PC-9 (cell line): ENCODE measurements around the gene ACADVL. TPM values are rescaled to one million over a fixed set of nuclear protein-coding genes. Genes with fewer than 3 reads are reported as not detected.

ENCODE experiments used
- BruUV-seq: library from RNA; stranded (reverse); fragments of 400-500 nt; replicated peaks from 2 replicates; lab custom pipeline; 2021; lab: Mats Ljungman, UMichigan
- CTCF ChIA-PET: fragments of 300-600 bp; sonication (Branson Sonifier 250); formaldehyde crosslinking; loops from one replicate; lab custom pipeline; 2022; ENCODE audit warnings: antibody characterized with exemption; lab: Charles Lee
- POLR2A ChIA-PET: fragments of 300-600 bp; sonication (Branson Sonifier 250); formaldehyde crosslinking; loops from one replicate; lab custom pipeline; 2022; ENCODE audit warnings: antibody characterized with exemption; ENCODE audit not compliant: unreplicated experiment; lab: Charles Lee
- DNase-seq, 2 experiments: peaks; one replicate each; pipeline versions ENCODE4 v3.0.0 to v3.0.0-alpha.2; 2015 to 2022; ENCODE audit warnings: mixed read lengths in 1 of 2
- H2AFZ ChIP-seq: fragments of 200-600 bp; sonication (generic); 2 replicates; pipeline ENCODE4 v1.8.1; 2017; ENCODE audit warnings: antibody characterized with exemption
- H3F3A ChIP-seq: fragments of 200-600 bp; sonication (generic); 2 replicates; pipeline ENCODE4 v1.8.1; 2017; ENCODE audit warnings: antibody characterized with exemption, mild to moderate bottlenecking, low read depth; ENCODE audit not compliant: insufficient read depth
- H3K27ac ChIP-seq: fragments of 200-600 bp; sonication (generic); 2 replicates; pipeline ENCODE4 v1.6.1; 2016; ENCODE audit warnings: mixed run types
- H3K27me3 ChIP-seq: fragments of 200-600 bp; sonication (generic); 2 replicates; pipeline ENCODE4 v1.6.1; 2016; ENCODE audit warnings: low read depth, mixed run types; ENCODE audit not compliant: insufficient read depth
- H3K36me3 ChIP-seq: fragments of 200-600 bp; sonication (generic); 2 replicates; pipeline ENCODE4 v1.6.1; 2016; ENCODE audit warnings: low read depth, mixed run types
- H3K4me1 ChIP-seq: fragments of 200-600 bp; sonication (generic); replicated peaks from 2 replicates; pipeline ENCODE4 v1.6.1; 2016; ENCODE audit warnings: mixed run types; ENCODE audit not compliant: insufficient read depth
- H3K4me2 ChIP-seq: fragments of 200-600 bp; sonication (generic); 2 replicates; pipeline ENCODE4 v1.6.1; 2017; ENCODE audit warnings: mixed run types
- H3K4me3 ChIP-seq: fragments of 200-600 bp; sonication (generic); 2 replicates; pipeline ENCODE4 v1.6.1; 2016; ENCODE audit warnings: mixed run types
- H3K79me2 ChIP-seq: fragments of 200-600 bp; sonication (generic); 2 replicates; pipeline ENCODE4 v1.6.1; 2017; ENCODE audit warnings: low read depth, mixed run types
- H3K9me2 ChIP-seq: fragments of 200-600 bp; sonication (generic); 2 replicates; pipeline ENCODE4 v1.8.1; 2017; ENCODE audit warnings: mild to moderate bottlenecking; ENCODE audit not compliant: insufficient read depth
- H3K9me3 ChIP-seq: fragments of 200-600 bp; sonication (generic); 2 replicates; pipeline ENCODE4 v1.8.1; 2016; ENCODE audit warnings: low read depth; ENCODE audit not compliant: insufficient read depth
- H4K20me1 ChIP-seq: fragments of 200-600 bp; sonication (generic); 2 replicates; pipeline ENCODE4 v1.8.1; 2017; ENCODE audit not compliant: insufficient read depth
- EZH2 ChIP-seq: fragments of 200-600 bp; sonication (generic); IDR thresholded peaks from 2 replicates; pipeline ENCODE4 v1.8.0; 2017; ENCODE audit warnings: antibody characterized with exemption, low read depth
- intact Hi-C: fragments of 100-400 bp; cut with micrococcal nuclease; formaldehyde crosslinking; loops from one replicate; pipeline ENCODE4 v1.10.0; 2022; ENCODE audit not compliant: unreplicated experiment
- total RNA-seq: library from RNA; stranded (reverse); gene quantifications from 2 replicates; pipeline ENCODE4 v1.2.3, GENCODE V29; 2021
- TF ChIP-seq, protein P1 (sequence below): fragments of 200-600 bp; sonication (generic); conservative IDR thresholded peaks from 2 replicates; pipeline ENCODE4 v1.6.1; 2017; ENCODE audit warnings: mixed run types, antibody characterized with exemption, mild to moderate bottlenecking, moderate library complexity

The ACADVL gene
- total RNA-seq, 1 experiment from 2014 or later: 604 TPM

DNA sequence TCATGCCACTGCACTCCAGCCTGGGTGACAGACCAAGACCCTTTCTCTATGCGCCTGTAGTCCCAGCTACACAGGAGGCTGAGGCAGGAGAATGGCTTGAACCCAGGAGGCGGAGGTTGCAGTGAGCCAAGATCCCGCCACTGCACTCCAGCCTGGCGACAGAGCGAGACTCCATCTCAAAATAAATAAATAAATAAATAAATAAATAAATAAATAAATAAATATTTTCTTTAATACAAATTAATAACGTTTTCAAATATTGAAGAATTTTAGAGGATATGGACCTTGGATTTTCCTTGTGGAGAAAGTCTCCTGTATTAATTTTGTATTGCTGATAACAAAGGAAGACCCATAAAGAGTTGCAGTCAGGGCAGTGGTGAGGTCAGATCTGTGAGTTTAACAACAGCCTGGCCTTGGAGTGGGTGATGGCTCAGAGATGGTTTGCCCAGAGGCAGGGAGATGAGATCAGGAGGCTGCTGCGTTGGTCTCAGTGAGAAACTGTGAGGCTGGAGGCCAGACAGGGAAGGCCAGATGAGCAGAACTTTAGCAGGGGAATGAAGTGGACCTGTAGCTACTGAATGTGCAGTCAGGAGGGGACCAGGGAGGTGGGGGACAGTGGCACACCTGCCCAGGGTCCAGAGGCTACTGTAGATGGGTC is 36.2 kb upstream of the ACADVL start:
- Histone ChIP-seq H4K20me1 (no peaks in the 10 kb centered on the region), H3K4me3 (no peak overlapping the region), H3K27ac (no peak overlapping the region), H3K36me3 (no peaks in the 10 kb centered on the region), H3K9me3 (no peaks in the 10 kb centered on the region), H3K4me2 (no peak overlapping the region), H3K27me3 (no peaks in the 10 kb centered on the region), H3K79me2 (no peaks in the 10 kb centered on the region), H3K4me1 (0 out of 2 replicates have a peak, but pooled peaks cover 3% of the 10 kb centered on the region), H3F3A (peaks cover 13% of the 10 kb centered on the region; the same call in 1 of the 2 replicates), H2AFZ (no peak overlapping the region), H3K9me2 (no peaks in the 10 kb centered on the region)
- DNase-seq: no peak
- intact Hi-C loops: no loop called here
- ChIA-PET CTCF (interaction anchor here (0.7 kb wide), 1 partner anchor 501 kb away, joined by 3 read pairs; no protein-coding TSS in a partner anchor), POLR2A (interaction anchor here (0.7 kb wide), 1 partner anchor 315 kb away, joined by 17 read pairs; no protein-coding TSS in a partner anchor)
- TF ChIP-seq EZH2: no peak
- TF ChIP-seq, protein P1, sequence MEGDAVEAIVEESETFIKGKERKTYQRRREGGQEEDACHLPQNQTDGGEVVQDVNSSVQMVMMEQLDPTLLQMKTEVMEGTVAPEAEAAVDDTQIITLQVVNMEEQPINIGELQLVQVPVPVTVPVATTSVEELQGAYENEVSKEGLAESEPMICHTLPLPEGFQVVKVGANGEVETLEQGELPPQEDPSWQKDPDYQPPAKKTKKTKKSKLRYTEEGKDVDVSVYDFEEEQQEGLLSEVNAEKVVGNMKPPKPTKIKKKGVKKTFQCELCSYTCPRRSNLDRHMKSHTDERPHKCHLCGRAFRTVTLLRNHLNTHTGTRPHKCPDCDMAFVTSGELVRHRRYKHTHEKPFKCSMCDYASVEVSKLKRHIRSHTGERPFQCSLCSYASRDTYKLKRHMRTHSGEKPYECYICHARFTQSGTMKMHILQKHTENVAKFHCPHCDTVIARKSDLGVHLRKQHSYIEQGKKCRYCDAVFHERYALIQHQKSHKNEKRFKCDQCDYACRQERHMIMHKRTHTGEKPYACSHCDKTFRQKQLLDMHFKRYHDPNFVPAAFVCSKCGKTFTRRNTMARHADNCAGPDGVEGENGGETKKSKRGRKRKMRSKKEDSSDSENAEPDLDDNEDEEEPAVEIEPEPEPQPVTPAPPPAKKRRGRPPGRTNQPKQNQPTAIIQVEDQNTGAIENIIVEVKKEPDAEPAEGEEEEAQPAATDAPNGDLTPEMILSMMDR: no peak
- BruUV-seq: no TSS peak

DNA sequence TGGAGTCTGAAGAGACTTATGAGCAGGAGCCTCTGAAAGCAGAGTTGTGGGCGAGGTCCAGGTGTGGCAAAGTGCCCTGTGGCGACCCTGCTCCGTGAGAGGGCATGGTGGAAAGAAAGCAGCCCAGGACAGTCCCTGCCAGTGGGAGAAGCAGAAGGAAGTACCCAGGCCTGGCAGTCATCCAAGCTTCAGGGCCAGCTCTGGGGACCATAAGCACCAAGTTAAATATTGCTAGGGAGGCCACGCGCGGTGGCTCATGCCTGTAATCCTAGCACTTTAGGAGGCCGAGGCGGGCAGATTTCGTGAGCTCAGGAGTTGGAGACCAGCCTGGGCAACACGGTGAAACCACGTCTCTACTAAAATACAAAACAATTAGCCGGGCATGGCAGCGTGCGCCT is 35.6 kb upstream of the ACADVL start:
- no peaks in the 10 kb centered on the region for H3K36me3 ChIP-seq
- ChIA-PET CTCF (no interaction called here), POLR2A (interaction anchor here (0.7 kb wide), 1 partner anchor 315 kb away, joined by 17 read pairs; no protein-coding TSS in a partner anchor)
- peaks cover 13% of the 10 kb centered on the region; the same call in 1 of the 2 replicates for H3F3A ChIP-seq
- no peak overlapping the region for H3K4me2 ChIP-seq
- H3K27ac ChIP-seq: no peak overlapping the region
- no TSS peak for BruUV-seq
- no peak for DNase-seq
- H4K20me1 ChIP-seq: no peaks in the 10 kb centered on the region
- H2AFZ ChIP-seq: no peak overlapping the region
- intact Hi-C loops: no loop called here
- H3K79me2 ChIP-seq: no peaks in the 10 kb centered on the region
- no peaks in the 10 kb centered on the region for H3K9me3 ChIP-seq
- TF ChIP-seq, protein P1: no peak
- no peak for TF ChIP-seq EZH2
- H3K9me2 ChIP-seq: no peaks in the 10 kb centered on the region
- no peak overlapping the region for H3K4me3 ChIP-seq
- H3K27me3 ChIP-seq: no peaks in the 10 kb centered on the region
- 0 out of 2 replicates have a peak, but pooled peaks cover 3% of the 10 kb centered on the region for H3K4me1 ChIP-seq

DNA sequence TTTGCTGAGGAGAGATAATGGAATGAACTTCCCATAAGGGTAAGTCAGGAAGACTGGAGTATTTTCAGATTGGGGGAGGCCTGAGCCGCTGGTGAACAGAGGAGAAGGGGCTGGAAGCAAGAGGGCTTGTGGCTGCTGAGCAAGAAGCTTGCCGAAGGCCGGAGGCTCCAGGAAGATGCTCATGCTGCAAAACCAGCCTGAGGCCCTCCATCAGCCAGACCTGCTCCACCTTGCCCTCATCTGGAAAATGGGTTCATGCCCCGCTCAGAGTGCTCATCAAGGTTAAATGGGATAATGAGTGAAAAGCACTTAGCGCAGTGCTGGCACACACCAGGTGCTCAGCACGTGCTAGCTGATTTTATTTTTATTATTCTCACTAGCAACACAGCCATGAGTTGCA is 35.1 kb upstream of the ACADVL start:
- no peak overlapping the region for H2AFZ ChIP-seq
- no peak overlapping the region for H3K4me2 ChIP-seq
- ChIA-PET CTCF (no interaction called here), POLR2A (interaction anchor here (0.7 kb wide), 1 partner anchor 316 kb away, joined by 17 read pairs; no protein-coding TSS in a partner anchor)
- H3K27ac ChIP-seq: no peak overlapping the region
- no peak overlapping the region for H3K4me3 ChIP-seq
- H3K9me2 ChIP-seq: no peaks in the 10 kb centered on the region
- H3K36me3 ChIP-seq: no peaks in the 10 kb centered on the region
- H3K4me1 ChIP-seq: 0 out of 2 replicates have a peak, but pooled peaks cover 3% of the 10 kb centered on the region
- TF ChIP-seq EZH2: no peak
- TF ChIP-seq, protein P1: no peak
- no peaks in the 10 kb centered on the region for H3K27me3 ChIP-seq
- H3F3A ChIP-seq: peaks cover 13% of the 10 kb centered on the region; the same call in 1 of the 2 replicates
- no peaks in the 10 kb centered on the region for H3K79me2 ChIP-seq
- intact Hi-C loops: no loop called here
- no TSS peak for BruUV-seq
- H3K9me3 ChIP-seq: no peaks in the 10 kb centered on the region
- no peak for DNase-seq
- no peaks in the 10 kb centered on the region for H4K20me1 ChIP-seq
